GM10248 (cell line): ENCODE results near the gene STX8.
"Not testable (repeated sequence)": the region's sequence is repeated elsewhere in the genome, so short reads cannot be mapped to it uniquely, and the experiment has no call there.

Source experiments
- CTCF ChIA-PET: fragments of 300-600 bp; sonication (Branson Sonifier 250); formaldehyde crosslinking; extraction: SDS; loops from one replicate; lab custom pipeline; 2021; ENCODE audit warnings: antibody characterized with exemption; lab: Yijun Ruan, JAX
- POLR2A ChIA-PET: fragments of 350-650 bp; sonication (Branson Sonifier 250); formaldehyde crosslinking; extraction: SDS; loops from one replicate; lab custom pipeline; 2020; ENCODE audit warnings: antibody characterized with exemption; lab: Yijun Ruan, JAX
- DNase-seq: peaks from one replicate; pipeline ENCODE4 v3.0.0; 2012; ENCODE audit errors: extremely low spot score
- TF ChIP-seq, protein P1 (sequence below): IDR thresholded peaks from 2 replicates; pipeline ENCODE4 v1.5.1; 2012; ENCODE audit warnings: mild to moderate bottlenecking, low read depth; ENCODE audit errors: extremely low read depth, missing control alignments, control extremely low read depth

Gene STX8

DNA sequence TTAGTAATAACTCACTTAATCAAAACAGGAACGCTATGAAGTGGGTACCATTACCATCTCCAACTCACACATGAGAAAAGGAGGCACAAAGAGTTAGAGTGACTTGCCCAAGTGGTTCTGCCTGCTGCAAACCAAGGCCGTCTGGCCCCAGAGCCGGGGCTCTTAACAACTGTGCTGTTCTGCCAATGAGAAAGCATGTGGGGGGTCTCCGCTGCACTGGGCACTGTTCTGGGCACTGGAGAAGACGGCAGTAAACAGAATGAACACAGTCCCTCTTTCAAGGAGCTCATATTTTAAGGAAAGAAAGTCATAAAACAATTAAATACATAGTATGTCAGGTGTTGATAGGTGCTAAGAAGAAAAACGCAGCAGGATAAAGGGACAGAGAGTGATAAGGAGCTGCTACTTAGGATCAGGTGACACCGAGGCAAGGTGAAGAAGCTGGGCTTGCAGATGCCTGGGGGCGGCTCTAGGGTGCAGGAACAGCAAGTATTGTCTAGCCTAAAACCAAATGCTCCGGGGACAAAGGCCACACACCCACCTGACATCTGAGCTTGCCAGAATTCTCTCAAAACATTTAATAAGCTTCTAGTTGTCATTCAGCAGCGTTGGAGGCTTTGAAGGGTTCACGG lies 6.5 kb downstream of the STX8 start:
- TF ChIP-seq, protein P1, sequence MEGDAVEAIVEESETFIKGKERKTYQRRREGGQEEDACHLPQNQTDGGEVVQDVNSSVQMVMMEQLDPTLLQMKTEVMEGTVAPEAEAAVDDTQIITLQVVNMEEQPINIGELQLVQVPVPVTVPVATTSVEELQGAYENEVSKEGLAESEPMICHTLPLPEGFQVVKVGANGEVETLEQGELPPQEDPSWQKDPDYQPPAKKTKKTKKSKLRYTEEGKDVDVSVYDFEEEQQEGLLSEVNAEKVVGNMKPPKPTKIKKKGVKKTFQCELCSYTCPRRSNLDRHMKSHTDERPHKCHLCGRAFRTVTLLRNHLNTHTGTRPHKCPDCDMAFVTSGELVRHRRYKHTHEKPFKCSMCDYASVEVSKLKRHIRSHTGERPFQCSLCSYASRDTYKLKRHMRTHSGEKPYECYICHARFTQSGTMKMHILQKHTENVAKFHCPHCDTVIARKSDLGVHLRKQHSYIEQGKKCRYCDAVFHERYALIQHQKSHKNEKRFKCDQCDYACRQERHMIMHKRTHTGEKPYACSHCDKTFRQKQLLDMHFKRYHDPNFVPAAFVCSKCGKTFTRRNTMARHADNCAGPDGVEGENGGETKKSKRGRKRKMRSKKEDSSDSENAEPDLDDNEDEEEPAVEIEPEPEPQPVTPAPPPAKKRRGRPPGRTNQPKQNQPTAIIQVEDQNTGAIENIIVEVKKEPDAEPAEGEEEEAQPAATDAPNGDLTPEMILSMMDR, result no peak
- CTCF ChIA-PET, result no interaction called here
- no peak for DNase-seq
- POLR2A ChIA-PET, result no interaction called here

DNA sequence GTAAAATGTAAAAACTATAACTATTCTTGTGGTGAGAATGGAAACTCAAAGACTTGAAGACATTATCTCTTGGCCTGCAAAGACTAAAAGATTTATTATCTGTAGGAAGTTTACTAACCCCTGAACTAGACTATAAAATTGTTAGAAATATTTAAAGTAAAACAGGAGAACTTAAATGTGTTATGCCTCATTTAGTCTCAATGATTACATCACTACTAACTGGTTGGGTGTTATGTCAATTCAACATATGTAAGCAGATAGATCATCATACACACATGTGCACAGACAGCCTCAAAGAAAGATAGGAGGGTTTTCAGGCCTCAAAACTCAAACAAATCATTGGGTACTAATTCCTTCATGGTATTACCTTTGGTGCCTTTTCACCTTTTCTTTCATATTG lies 7.6 kb downstream of the STX8 start:
- POLR2A ChIA-PET, result no interaction called here

GRCh38 chr17:9566739-9567138 lies 8.9 kb downstream of the STX8 start:
- CTCF ChIA-PET, result interaction anchor here (0.9 to 1.2 kb wide), 3 partner anchors 9 to 12 kb away, joined by 3 to 6 read pairs (median 4); partner anchors contain the start of genes CFAP52 and STX8
- POLR2A ChIA-PET, DNase-seq: not testable (repeated sequence)

More for the DNA sequence above, 7.6 kb downstream of the STX8 start:
- TF ChIP-seq, protein P1, result no peak
- DNase-seq, result no peak
- CTCF ChIA-PET, result interaction anchor here (1.2 kb wide), 1 partner anchor 9 kb away, joined by 6 read pairs; the partner anchor contains the start of gene CFAP52

DNA sequence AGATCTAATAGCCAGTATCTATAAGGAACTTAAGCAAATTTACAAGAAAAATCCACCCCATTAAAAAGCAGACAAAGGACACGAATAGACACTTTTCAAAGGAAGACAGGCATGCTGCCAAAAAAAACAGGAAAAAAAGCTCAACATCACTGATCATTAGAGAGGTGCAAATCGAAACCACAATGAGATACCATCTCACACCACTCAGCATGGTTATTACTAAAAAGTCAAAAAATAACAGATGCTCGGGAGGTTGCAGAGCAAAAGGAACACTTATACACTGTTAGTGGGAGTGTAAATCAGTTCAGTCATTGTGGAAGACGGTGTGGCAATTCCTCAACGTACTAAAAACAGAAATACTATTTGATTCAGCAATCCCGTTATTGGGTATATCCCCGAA lies 9.6 kb downstream of the STX8 start:
- ChIA-PET POLR2A (no interaction called here), CTCF (interaction anchor here (2.7 kb wide), 2 partner anchors 10 to 11 kb away, joined by 10 to 17 read pairs; partner anchors contain the start of genes CFAP52 and STX8)
- no peak for DNase-seq
- TF ChIP-seq, protein P1, result no peak

DNA sequence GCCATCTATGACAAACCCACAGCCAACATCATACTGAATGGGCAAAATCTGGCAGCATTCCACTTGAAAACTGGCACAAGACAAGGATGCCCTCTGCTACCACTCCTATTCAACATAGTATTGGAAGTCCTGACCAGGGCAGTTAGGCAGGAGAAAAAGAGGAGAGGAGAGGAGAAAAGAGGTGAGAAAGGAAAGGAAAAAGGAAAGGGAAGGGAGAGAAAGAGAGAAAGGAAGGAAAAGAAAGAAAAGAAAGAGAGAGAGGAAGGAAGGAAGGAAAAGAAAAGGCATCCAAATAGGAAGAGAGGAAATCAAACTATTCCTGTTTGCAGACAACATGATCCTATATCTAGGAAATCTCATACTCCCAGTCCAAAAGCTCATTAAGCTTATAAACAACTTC lies 11.5 kb downstream of the STX8 start:
- no peak for DNase-seq
- POLR2A ChIA-PET, result no interaction called here
- CTCF ChIA-PET, result interaction anchor here (2.7 kb wide), 2 partner anchors 9 to 12 kb away, joined by 10 to 17 read pairs; partner anchors contain the start of genes CFAP52 and STX8
- TF ChIP-seq, protein P1, result no peak

DNA sequence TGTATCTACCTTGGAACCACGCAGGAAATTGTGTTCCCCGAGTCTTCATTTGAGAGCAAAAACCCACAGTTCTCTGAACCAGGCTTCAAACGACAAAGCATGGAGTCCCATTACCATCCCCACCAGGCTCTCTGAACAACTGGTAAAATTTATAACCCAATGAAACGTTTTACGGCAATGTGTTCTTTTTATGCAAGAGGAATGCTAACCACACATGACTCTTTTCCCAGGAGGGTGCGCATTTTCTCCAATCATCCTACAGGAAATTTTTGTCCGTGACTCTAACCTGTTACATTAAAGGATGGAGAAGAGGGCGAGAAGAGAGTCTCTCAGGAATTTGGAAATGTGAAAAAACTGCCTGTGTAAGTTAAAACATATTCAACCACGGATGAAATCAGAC lies 17.8 kb downstream of the STX8 start:
- CTCF ChIA-PET, result interaction anchor here (0.9 to 1.4 kb wide), 2 partner anchors 9 to 19 kb away, joined by 3 to 5 read pairs; partner anchors contain the start of gene CFAP52
- POLR2A ChIA-PET, result no interaction called here
- TF ChIP-seq, protein P1, result no peak
- DNase-seq, result no peak

DNA sequence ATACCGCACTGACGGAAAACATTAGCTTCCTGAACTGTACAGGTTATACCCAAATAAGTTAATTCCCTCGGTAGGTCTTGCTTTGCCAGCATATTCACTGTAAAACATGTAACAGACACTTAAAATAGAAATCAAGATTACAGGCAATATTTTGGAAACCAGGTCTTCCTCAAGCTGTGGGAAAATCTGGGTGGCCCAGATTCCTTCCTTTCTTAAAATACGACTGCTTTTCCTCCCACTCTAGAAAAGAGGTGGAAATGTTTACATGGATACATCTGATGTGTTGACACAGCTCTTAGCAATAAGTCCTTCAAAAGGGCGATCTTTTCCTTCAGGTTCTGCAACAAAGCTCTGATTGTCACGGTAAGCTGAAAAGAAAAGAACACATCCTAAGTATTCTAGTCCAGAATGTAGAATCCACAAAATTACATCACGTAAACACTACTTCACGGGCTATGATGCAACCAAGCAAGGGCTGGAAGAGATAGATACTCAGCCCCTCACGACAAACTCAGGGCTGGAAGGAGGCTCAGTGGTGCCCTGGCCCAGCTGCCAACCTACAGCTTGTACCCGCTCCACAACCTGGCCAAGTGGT lies 18.4 kb downstream of the STX8 start:
- TF ChIP-seq, protein P1, result no peak
- ChIA-PET POLR2A (no interaction called here), CTCF (interaction anchor here (0.9 to 1.4 kb wide), 2 partner anchors 8 to 20 kb away, joined by 3 to 5 read pairs; partner anchors contain the start of gene CFAP52)
- DNase-seq, result no peak
